ENCODE results near the gene TK1. TPM values are rescaled to one million over a fixed set of nuclear protein-coding genes. Genes with fewer than 3 reads are reported as not detected.
A peak's percentile ranks its signal among the peaks of the same experiment; 100 is the strongest.

TK1 gene
- total RNA-seq, 1 experiment from 2014 or later: 72.5 TPM

- TF ChIP-seq PREB (CRISPR knock-in tag; IDR thresholded peaks at IDR 0.05; ENCODE audit: borderline replicate concordance) (0 out of 2 replicates have a peak, but pooled peaks have one; percentile 23), NFYB (CRISPR knock-in tag; conservative IDR thresholded peaks at IDR 0.05; ENCODE audit: low read depth) (no peak; the same call in 1 of the 2 replicates), ETV6 (CRISPR knock-in tag; IDR thresholded peaks at IDR 0.05) (peak; percentile 97), ZNF219 (CRISPR knock-in tag; IDR thresholded peaks at IDR 0.05; ENCODE audit: borderline replicate concordance) (no peak), AFF4 (CRISPR knock-in tag; IDR thresholded peaks at IDR 0.05; ENCODE audit: borderline replicate concordance) (peak; percentile 87; the same call in 1 of the 2 replicates), HMGXB4 (CRISPR knock-in tag; IDR thresholded peaks at IDR 0.05) (peak; percentile 53; the same call in 1 of the 2 replicates), USF2 (CRISPR knock-in tag; IDR thresholded peaks at IDR 0.05) (peak; percentile 23; the same call in 1 of the 2 replicates), SP1 (CRISPR knock-in tag; conservative IDR thresholded peaks at IDR 0.05) (peak; percentile 99), CBFB (CRISPR knock-in tag; IDR thresholded peaks at IDR 0.05; ENCODE audit: low read depth) (peak; percentile 56; the same call in 1 of the 2 replicates), FOXK1 (CRISPR knock-in tag; IDR thresholded peaks at IDR 0.05) (peak; percentile 75), JUN (CRISPR knock-in tag; IDR thresholded peaks at IDR 0.05) (0 out of 2 replicates have a peak, but pooled peaks have one; percentile 60), CREB1 (CRISPR knock-in tag; IDR thresholded peaks at IDR 0.05) (peak; percentile 57; the same call in 1 of the 2 replicates), E2F1 (CRISPR knock-in tag; IDR thresholded peaks at IDR 0.05) (peak; percentile 62; the same call in 1 of the 2 replicates), MLX (CRISPR knock-in tag; IDR thresholded peaks at IDR 0.05) (no peak), NR3C1 (CRISPR knock-in tag; conservative IDR thresholded peaks at IDR 0.05; ENCODE audit: low read depth) (0 out of 2 replicates have a peak, but pooled peaks have one; percentile 35), JAZF1 (CRISPR knock-in tag; IDR thresholded peaks at IDR 0.05) (no peak)
Measured at GRCh38 chr17:78214016-78214705, 27.3 kb upstream of the TK1 start, which contains the start of gene BIRC5 (continued).

All from WTC11 (cell line).